GM12878 (cell line): ENCODE results near the gene WDR19. TPM values are rescaled to one million over a fixed set of nuclear protein-coding genes. Genes with fewer than 3 reads are reported as not detected.

Experiments
- EGR1 ChIP-seq, 2 experiments: IDR thresholded peaks; 1 replicate in 1 of 2; 2 replicates in 1 of 2; pipeline ENCODE4 v1.6.1; 2011 to 2012; ENCODE audit warnings: low read depth in 2 of 2, low read length in 2 of 2, borderline replicate concordance in 1 of 2, mild to moderate bottlenecking in 1 of 2, moderate library complexity in 1 of 2
- HCFC1 ChIP-seq: fragments of 150-350 bp; IDR thresholded peaks from 2 replicates; pipeline ENCODE4 v1.6.1; 2014; ENCODE audit warnings: low read length
- JUND ChIP-seq: IDR thresholded peaks from 2 replicates; pipeline ENCODE4 v1.6.1; 2012; ENCODE audit warnings: low read depth, mild to moderate bottlenecking, low read length, improper control_type of control experiment, moderate library complexity
- LARP7 ChIP-seq: fragments of 450-650 bp; IDR thresholded peaks from 2 replicates; pipeline ENCODE4 v1.6.1; 2017; ENCODE audit warnings: mild to moderate bottlenecking
- SMAD5 ChIP-seq: IDR thresholded peaks from 2 replicates; pipeline ENCODE4 v1.6.1; 2016; ENCODE audit warnings: antibody characterized with exemption, low read depth
- TARDBP ChIP-seq: IDR thresholded peaks from 2 replicates; pipeline ENCODE4 v1.6.1; 2016; ENCODE audit warnings: borderline replicate concordance
- WRNIP1 ChIP-seq: IDR thresholded peaks from 2 replicates; pipeline ENCODE4 v1.6.1; 2011; ENCODE audit warnings: low read depth, low read length, improper control_type of control experiment, borderline replicate concordance
- ZSCAN29 ChIP-seq: fragments of 450-650 bp; IDR thresholded peaks from 2 replicates; pipeline ENCODE4 v1.6.1; 2017; ENCODE audit warnings: mild to moderate bottlenecking, moderate library complexity
- polyA plus RNA-seq, 11 experiments: library from polyadenylated mRNA; depleted of rRNA in 4 of 11; unstranded in 6 of 11; stranded (reverse) in 5 of 11; fragments of >200 nt; fragmentation: Nextera tagmentation in 4 of 11; fragmentation: Illumina TruSeq in 1 of 11; extraction: Ambion mirVana in 4 of 11; extraction: Trizol in 1 of 11; gene quantifications; 1 replicate in 1 of 11; 2 replicates in 10 of 11; pipeline versions ENCODE4 v1.2.1 to v1.2.3, GENCODE V29; 2011 to 2016; ENCODE audit warnings: inconsistent platforms in 2 of 11, missing spikeins in 2 of 11, low read depth in 1 of 11
- total RNA-seq, 4 experiments: library from RNA; depleted of rRNA in 3 of 4; stranded (reverse); fragments of >200 nt in 3 of 4; fragmentation: Illumina TruSeq in 1 of 4; extraction: Trizol in 1 of 4; gene quantifications; 2 replicates each; pipeline versions ENCODE4 v1.2.1 to v1.2.3, GENCODE V29; 2013 to 2021
- TF ChIP-seq, protein P1 (sequence below): fragments of 150-350 bp; IDR thresholded peaks from 2 replicates; pipeline ENCODE4 v1.6.1; 2016; ENCODE audit warnings: low read depth, low read length
- TF ChIP-seq, protein P2 (sequence below): fragments of 450-650 bp; IDR thresholded peaks from 2 replicates; pipeline ENCODE4 v1.6.1; 2014; ENCODE audit warnings: mild to moderate bottlenecking
- TF ChIP-seq, protein P3 (sequence below): fragments of 450-650 bp; IDR thresholded peaks from 2 replicates; pipeline ENCODE4 v1.6.1; 2018; ENCODE audit warnings: mild to moderate bottlenecking, low read depth, moderate library complexity; ENCODE audit not compliant: partially characterized antibody

Gene WDR19
- total and polyA plus RNA-seq, 10 of the 15 experiments (the other 5 are each of a cell fraction or from before 2014, with no cell fraction given): 3.5 to 15.4 (median 7.3) TPM

DNA sequence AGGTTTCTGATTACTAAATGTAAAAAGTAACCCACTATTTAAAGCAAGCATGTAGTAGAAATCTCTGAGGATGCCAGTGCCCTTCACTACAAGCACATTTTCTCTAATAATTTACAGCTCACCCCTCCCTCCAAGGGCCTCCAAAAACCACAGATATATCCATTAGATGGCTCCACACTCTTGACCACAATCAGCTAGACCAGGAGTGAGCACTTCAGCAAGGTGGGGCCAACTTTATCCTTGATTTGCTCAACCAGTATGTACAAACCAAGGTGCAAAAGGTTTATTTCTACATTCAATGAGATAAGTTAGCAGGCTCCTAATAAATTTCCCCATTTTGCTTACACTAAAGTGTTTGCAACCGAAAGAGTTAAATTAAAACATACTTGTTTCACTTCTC lies 148.0 kb downstream of the WDR19 start (continued):
- no peak for TF ChIP-seq WRNIP1
- TF ChIP-seq, protein P1, sequence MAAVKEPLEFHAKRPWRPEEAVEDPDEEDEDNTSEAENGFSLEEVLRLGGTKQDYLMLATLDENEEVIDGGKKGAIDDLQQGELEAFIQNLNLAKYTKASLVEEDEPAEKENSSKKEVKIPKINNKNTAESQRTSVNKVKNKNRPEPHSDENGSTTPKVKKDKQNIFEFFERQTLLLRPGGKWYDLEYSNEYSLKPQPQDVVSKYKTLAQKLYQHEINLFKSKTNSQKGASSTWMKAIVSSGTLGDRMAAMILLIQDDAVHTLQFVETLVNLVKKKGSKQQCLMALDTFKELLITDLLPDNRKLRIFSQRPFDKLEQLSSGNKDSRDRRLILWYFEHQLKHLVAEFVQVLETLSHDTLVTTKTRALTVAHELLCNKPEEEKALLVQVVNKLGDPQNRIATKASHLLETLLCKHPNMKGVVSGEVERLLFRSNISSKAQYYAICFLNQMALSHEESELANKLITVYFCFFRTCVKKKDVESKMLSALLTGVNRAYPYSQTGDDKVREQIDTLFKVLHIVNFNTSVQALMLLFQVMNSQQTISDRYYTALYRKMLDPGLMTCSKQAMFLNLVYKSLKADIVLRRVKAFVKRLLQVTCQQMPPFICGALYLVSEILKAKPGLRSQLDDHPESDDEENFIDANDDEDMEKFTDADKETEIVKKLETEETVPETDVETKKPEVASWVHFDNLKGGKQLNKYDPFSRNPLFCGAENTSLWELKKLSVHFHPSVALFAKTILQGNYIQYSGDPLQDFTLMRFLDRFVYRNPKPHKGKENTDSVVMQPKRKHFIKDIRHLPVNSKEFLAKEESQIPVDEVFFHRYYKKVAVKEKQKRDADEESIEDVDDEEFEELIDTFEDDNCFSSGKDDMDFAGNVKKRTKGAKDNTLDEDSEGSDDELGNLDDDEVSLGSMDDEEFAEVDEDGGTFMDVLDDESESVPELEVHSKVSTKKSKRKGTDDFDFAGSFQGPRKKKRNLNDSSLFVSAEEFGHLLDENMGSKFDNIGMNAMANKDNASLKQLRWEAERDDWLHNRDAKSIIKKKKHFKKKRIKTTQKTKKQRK: no peak
- TF ChIP-seq ZSCAN29: no peak
- TF ChIP-seq, protein P2, sequence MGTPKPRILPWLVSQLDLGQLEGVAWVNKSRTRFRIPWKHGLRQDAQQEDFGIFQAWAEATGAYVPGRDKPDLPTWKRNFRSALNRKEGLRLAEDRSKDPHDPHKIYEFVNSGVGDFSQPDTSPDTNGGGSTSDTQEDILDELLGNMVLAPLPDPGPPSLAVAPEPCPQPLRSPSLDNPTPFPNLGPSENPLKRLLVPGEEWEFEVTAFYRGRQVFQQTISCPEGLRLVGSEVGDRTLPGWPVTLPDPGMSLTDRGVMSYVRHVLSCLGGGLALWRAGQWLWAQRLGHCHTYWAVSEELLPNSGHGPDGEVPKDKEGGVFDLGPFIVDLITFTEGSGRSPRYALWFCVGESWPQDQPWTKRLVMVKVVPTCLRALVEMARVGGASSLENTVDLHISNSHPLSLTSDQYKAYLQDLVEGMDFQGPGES: no peak
- TF ChIP-seq HCFC1: no peak
- TF ChIP-seq JUND: no peak
- TF ChIP-seq TARDBP: no peak
- TF ChIP-seq EGR1 (IDR thresholded peaks at IDR 0.05; ENCODE audit: borderline replicate concordance in 1 of 2, low read depth in 2 of 2, low read length in 2 of 2): no peak
- no peak for TF ChIP-seq LARP7
- TF ChIP-seq, protein P3, sequence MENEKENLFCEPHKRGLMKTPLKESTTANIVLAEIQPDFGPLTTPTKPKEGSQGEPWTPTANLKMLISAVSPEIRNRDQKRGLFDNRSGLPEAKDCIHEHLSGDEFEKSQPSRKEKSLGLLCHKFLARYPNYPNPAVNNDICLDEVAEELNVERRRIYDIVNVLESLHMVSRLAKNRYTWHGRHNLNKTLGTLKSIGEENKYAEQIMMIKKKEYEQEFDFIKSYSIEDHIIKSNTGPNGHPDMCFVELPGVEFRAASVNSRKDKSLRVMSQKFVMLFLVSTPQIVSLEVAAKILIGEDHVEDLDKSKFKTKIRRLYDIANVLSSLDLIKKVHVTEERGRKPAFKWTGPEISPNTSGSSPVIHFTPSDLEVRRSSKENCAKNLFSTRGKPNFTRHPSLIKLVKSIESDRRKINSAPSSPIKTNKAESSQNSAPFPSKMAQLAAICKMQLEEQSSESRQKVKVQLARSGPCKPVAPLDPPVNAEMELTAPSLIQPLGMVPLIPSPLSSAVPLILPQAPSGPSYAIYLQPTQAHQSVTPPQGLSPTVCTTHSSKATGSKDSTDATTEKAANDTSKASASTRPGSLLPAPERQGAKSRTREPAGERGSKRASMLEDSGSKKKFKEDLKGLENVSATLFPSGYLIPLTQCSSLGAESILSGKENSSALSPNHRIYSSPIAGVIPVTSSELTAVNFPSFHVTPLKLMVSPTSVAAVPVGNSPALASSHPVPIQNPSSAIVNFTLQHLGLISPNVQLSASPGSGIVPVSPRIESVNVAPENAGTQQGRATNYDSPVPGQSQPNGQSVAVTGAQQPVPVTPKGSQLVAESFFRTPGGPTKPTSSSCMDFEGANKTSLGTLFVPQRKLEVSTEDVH: no peak
- no peak for TF ChIP-seq SMAD5
- TF ChIP-seq, all 136 proteins: peak for 0
